Measurements from ENCODE around the gene ZRANB3. TPM values are rescaled to one million over a fixed set of nuclear protein-coding genes. Genes with fewer than 3 reads are reported as not detected.

ZRANB3 gene
- total and polyA plus RNA-seq, 2 experiments from 2014 or later, result 10.5 to 16.8 TPM

GRCh38 chr2:135132314-135132713 is 398.7 kb downstream of the ZRANB3 start (continued):
- TF ChIP-seq, protein P1, sequence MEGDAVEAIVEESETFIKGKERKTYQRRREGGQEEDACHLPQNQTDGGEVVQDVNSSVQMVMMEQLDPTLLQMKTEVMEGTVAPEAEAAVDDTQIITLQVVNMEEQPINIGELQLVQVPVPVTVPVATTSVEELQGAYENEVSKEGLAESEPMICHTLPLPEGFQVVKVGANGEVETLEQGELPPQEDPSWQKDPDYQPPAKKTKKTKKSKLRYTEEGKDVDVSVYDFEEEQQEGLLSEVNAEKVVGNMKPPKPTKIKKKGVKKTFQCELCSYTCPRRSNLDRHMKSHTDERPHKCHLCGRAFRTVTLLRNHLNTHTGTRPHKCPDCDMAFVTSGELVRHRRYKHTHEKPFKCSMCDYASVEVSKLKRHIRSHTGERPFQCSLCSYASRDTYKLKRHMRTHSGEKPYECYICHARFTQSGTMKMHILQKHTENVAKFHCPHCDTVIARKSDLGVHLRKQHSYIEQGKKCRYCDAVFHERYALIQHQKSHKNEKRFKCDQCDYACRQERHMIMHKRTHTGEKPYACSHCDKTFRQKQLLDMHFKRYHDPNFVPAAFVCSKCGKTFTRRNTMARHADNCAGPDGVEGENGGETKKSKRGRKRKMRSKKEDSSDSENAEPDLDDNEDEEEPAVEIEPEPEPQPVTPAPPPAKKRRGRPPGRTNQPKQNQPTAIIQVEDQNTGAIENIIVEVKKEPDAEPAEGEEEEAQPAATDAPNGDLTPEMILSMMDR (conservative IDR thresholded peaks at IDR 0.05; ENCODE audit: low read depth in 2 of 2), result no peak

DNA sequence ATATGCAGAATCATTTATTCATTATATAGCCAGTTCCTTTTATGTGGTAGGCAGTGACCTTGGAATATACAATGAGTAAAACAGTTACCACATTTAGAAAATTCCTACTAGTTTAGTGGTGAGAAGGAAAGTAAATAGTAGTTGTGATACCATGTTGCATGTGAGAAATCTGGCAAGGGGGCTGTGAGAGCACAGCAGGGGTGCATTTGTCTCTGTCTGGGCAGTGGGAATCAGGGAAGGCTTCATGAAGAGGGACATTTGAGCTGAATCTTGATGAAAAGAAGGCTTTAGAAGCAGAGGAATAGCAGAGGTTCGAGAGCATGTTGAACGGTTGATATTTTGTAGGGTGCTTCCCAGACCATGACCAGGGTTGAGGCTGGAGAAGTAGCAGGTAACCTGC is 400.3 kb downstream of the ZRANB3 start:
- Mint-ChIP-seq H3K4me3 (no peak overlapping the region), H3K9me3 (no peaks in the 10 kb centered on the region), H3K27ac (no peak overlapping the region), H3K4me1 (no peaks in the 10 kb centered on the region), H3K27me3 (ENCODE audit: insufficient read depth, low read depth, poor library complexity) (no peaks in the 10 kb centered on the region), H3K36me3 (ENCODE audit: low read depth) (peaks cover 28% of the 10 kb centered on the region)
- H3K4me2 ChIP-seq, result no peak overlapping the region
- DNase-seq (ENCODE audit: low spot score), result no peak
- no peak for ATAC-seq
- 0 out of 2 replicates have a peak, but pooled peaks cover 5% of the 10 kb centered on the region for H4K20me1 ChIP-seq (replicated peaks; ENCODE audit: insufficient read depth)
- no peak overlapping the region for H3K4me3 ChIP-seq
- no peaks in the 10 kb centered on the region for H3K4me1 ChIP-seq (ENCODE audit: insufficient read depth)
- H2AFZ ChIP-seq, result no peak overlapping the region
- no peak overlapping the region for H3K27ac ChIP-seq (ENCODE audit: low read depth)
- H3K36me3 ChIP-seq (ENCODE audit: insufficient read depth), result peaks cover 17% of the 10 kb centered on the region
- H3F3A ChIP-seq (replicated peaks; ENCODE audit: low read depth), result no peaks in the 10 kb centered on the region
- H3K27me3 ChIP-seq (ENCODE audit: insufficient read depth), result no peaks in the 10 kb centered on the region
- H3K79me2 ChIP-seq (replicated peaks; ENCODE audit: insufficient read depth), result no peaks in the 10 kb centered on the region
- H3K9me2 ChIP-seq (ENCODE audit: insufficient read depth), result no peaks in the 10 kb centered on the region
- TF ChIP-seq JUNB (IDR thresholded peaks at IDR 0.05; ENCODE audit: unreplicated experiment) (no peak), EZH2 (IDR thresholded peaks at IDR 0.05; ENCODE audit: low read depth, unreplicated experiment) (no peak), REST (IDR thresholded peaks at IDR 0.05; ENCODE audit: unreplicated experiment) (no peak), ZNF331 (CRISPR knock-in tag; IDR thresholded peaks at IDR 0.05; ENCODE audit: low read depth) (no peak), ETS1 (IDR thresholded peaks at IDR 0.05) (no peak)
- TF ChIP-seq, protein P1 (conservative IDR thresholded peaks at IDR 0.05; ENCODE audit: low read depth in 2 of 2), result no peak

Data from GM23338 (cell line).